Measurements from ENCODE around the gene PDE7B. TPM values are rescaled to one million over a fixed set of nuclear protein-coding genes. Genes with fewer than 3 reads are reported as not detected.

The PDE7B gene
- polyA plus RNA-seq, 1 donor (not counting 4 experiments of a cell fraction or from before 2014, with no cell fraction given) = 0.01 TPM

- FAIRE-seq = no peak
- TF ChIP-seq, protein P1, sequence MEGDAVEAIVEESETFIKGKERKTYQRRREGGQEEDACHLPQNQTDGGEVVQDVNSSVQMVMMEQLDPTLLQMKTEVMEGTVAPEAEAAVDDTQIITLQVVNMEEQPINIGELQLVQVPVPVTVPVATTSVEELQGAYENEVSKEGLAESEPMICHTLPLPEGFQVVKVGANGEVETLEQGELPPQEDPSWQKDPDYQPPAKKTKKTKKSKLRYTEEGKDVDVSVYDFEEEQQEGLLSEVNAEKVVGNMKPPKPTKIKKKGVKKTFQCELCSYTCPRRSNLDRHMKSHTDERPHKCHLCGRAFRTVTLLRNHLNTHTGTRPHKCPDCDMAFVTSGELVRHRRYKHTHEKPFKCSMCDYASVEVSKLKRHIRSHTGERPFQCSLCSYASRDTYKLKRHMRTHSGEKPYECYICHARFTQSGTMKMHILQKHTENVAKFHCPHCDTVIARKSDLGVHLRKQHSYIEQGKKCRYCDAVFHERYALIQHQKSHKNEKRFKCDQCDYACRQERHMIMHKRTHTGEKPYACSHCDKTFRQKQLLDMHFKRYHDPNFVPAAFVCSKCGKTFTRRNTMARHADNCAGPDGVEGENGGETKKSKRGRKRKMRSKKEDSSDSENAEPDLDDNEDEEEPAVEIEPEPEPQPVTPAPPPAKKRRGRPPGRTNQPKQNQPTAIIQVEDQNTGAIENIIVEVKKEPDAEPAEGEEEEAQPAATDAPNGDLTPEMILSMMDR (optimal IDR thresholded peaks at IDR 0.05 in 1 of 3, IDR thresholded peaks at IDR 0.05 in 1 of 3, conservative IDR thresholded peaks at IDR 0.05 in 1 of 3; ENCODE audit: extremely low read depth in 1 of 3, insufficient read depth in 2 of 3, low read length in 3 of 3) = no peak
- TF ChIP-seq EZH2 (IDR thresholded peaks at IDR 0.05; ENCODE audit: low read length) = no peak
- no peaks in the 10 kb centered on the region for H3K9me1 ChIP-seq (ENCODE audit: control insufficient read depth, extremely low read depth, insufficient read depth, low read length)
- H3K4me1 ChIP-seq (ENCODE audit: control insufficient read depth, extremely low read depth, insufficient read depth, low read length) = no peaks in the 10 kb centered on the region
- no peak overlapping the region for H3K9ac ChIP-seq (ENCODE audit: control insufficient read depth, extremely low read depth, insufficient read depth, low read length)
- H3K27ac ChIP-seq (ENCODE audit: control insufficient read depth, insufficient read depth, low read length) = no peak overlapping the region
- dilution Hi-C loops (cut with MboI; ENCODE audit: extremely low pct_ligation_motif_present, low sequenced_read_pairs) = no loop called here
- H3K79me2 ChIP-seq (ENCODE audit: control insufficient read depth, insufficient read depth, low read length) = no peaks in the 10 kb centered on the region
- DNase-seq (ENCODE audit: low read depth, low spot score) = no peak
- H3K9me3 ChIP-seq (ENCODE audit: control insufficient read depth, low read depth, low read length) = no peaks in the 10 kb centered on the region
- no peak overlapping the region for H3K4me3 ChIP-seq (ENCODE audit: control insufficient read depth in 2 of 3, extremely low read depth in 1 of 3, insufficient read depth in 2 of 3, low read depth in 1 of 3, low read length in 3 of 3)
- no peaks in the 10 kb centered on the region for H3K36me3 ChIP-seq (ENCODE audit: control insufficient read depth in 2 of 2, extremely low read depth in 1 of 2, insufficient read depth in 2 of 2, low read length in 2 of 2)
- no peak overlapping the region for H2AFZ ChIP-seq (ENCODE audit: control insufficient read depth, low read length)
- no peaks in the 10 kb centered on the region for H3K27me3 ChIP-seq (ENCODE audit: control insufficient read depth, extremely low read depth, insufficient read depth, low read length)
- H4K20me1 ChIP-seq (ENCODE audit: control insufficient read depth, extremely low read depth, insufficient read depth, low read length) = no peaks in the 10 kb centered on the region
- no peak overlapping the region for H3K4me2 ChIP-seq (ENCODE audit: control insufficient read depth, extremely low read depth, insufficient read depth, low read depth, low read length)
Observed at GRCh38 chr6:136213012-136213539, 361.6 kb downstream of the PDE7B start.

DNA sequence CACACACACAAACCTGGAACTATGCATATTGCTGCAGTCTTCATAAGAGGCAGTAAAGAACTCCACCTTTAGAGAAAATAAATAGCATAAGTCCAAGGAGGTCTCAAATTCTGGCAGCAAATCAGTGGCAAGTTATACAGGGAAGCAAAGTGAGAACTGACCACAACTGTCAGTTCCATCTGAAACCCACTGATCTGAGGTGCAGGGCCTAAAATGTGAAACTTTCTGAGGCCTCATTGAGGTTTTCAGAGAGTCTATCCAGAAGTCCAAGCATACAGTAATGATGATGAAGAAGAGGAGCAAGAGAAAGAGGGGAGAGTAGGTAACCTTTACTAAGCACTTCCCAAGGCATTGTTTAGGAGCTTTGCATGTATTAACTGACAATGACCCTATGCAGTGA is 362.4 kb downstream of the PDE7B start:
- Histone ChIP-seq H3K4me1 (ENCODE audit: control insufficient read depth, extremely low read depth, insufficient read depth, low read length) (no peaks in the 10 kb centered on the region), H4K20me1 (ENCODE audit: control insufficient read depth, extremely low read depth, insufficient read depth, low read length) (no peaks in the 10 kb centered on the region), H3K9ac (ENCODE audit: control insufficient read depth, extremely low read depth, insufficient read depth, low read length) (no peak overlapping the region), H3K9me1 (ENCODE audit: control insufficient read depth, extremely low read depth, insufficient read depth, low read length) (no peaks in the 10 kb centered on the region), H2AFZ (ENCODE audit: control insufficient read depth, low read length) (no peak overlapping the region), H3K4me3 (ENCODE audit: control insufficient read depth in 2 of 3, extremely low read depth in 1 of 3, insufficient read depth in 2 of 3, low read depth in 1 of 3, low read length in 3 of 3) (no peak overlapping the region), H3K9me3 (ENCODE audit: control insufficient read depth, low read depth, low read length) (no peaks in the 10 kb centered on the region), H3K36me3 (ENCODE audit: control insufficient read depth in 2 of 2, extremely low read depth in 1 of 2, insufficient read depth in 2 of 2, low read length in 2 of 2) (no peaks in the 10 kb centered on the region), H3K27ac (ENCODE audit: control insufficient read depth, insufficient read depth, low read length) (no peak overlapping the region), H3K4me2 (ENCODE audit: control insufficient read depth, extremely low read depth, insufficient read depth, low read depth, low read length) (no peak overlapping the region), H3K27me3 (ENCODE audit: control insufficient read depth, extremely low read depth, insufficient read depth, low read length) (no peaks in the 10 kb centered on the region), H3K79me2 (ENCODE audit: control insufficient read depth, insufficient read depth, low read length) (no peaks in the 10 kb centered on the region)
- dilution Hi-C loops (cut with MboI; ENCODE audit: extremely low pct_ligation_motif_present, low sequenced_read_pairs) = no loop called here
- no peak for TF ChIP-seq EZH2 (IDR thresholded peaks at IDR 0.05; ENCODE audit: low read length)
- TF ChIP-seq, protein P1 (optimal IDR thresholded peaks at IDR 0.05 in 1 of 3, IDR thresholded peaks at IDR 0.05 in 1 of 3, conservative IDR thresholded peaks at IDR 0.05 in 1 of 3; ENCODE audit: extremely low read depth in 1 of 3, insufficient read depth in 2 of 3, low read length in 3 of 3) = no peak
- DNase-seq (ENCODE audit: low read depth, low spot score) (no peak), FAIRE-seq (no peak)
